GM19025 (cell line): ENCODE data around the gene IQCN.

Experiments
- ATAC-seq: cut with Tn5 transposase; IDR thresholded peaks from one replicate; pipeline ENCODE4 v1.9.1; 2021; ENCODE audit warnings: mild to moderate bottlenecking, low read depth, moderate library complexity; ENCODE audit not compliant: unreplicated experiment

Gene IQCN

DNA sequence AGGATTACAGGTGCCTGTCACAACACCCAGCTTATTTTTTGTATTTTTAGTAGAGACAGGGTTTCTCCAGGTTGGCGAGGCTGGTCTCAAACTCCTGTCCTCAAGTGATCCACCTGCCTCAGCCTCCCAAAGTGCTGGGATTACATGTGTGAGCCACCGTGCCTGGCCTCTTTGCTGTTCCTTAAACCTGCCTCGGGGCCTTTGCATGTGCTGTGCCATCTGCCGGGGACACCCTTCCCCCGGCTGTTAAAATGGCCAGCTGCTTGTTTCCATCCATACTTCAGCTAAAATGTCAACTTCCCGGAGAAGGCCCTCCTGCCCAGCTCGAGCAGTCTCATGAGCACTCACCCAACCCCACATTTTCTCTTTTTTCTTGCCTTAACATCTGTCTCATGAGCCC lies 29.0 kb downstream of the IQCN start:
- ATAC-seq = no peak

DNA sequence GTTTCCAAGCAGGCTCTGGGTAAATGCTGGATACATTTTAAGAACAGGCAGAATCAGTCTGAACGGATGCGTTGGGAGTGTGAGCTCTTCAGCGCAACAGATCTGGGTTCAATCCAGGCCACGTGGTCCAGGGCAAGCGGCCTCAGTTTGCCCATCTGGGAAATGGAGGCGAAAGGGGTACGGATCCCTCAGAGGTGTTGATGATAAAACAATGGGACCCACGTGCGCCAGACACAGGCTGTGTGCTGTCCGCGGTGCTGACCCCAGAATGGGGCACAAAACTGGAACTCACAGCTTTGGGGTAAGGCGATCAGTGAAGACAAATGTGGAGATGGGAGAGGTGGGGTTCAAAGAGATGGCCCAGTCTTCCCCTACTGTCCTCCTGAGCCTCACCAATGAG lies 34.9 kb downstream of the IQCN start:
- no peak for ATAC-seq

DNA sequence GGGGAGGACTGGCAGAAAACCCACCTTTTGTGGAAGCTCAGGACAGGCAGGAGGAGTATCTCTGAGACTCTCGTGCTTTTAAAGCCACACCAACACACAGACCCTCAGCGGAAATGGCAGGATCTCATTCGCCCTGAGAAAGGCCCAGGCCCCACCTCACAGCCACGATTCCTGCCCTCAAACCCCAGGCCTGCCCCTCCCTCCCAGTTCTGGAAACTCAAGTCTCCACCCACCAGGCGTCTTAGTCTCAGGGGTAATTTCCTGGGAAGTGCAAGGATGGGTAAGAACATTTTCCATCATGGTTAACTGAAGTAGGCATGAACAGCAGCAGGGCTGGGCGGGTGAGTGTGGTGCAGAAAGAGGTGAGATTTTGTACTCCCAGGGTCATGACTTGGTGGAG lies 40.1 kb downstream of the IQCN start:
- no peak for ATAC-seq

DNA sequence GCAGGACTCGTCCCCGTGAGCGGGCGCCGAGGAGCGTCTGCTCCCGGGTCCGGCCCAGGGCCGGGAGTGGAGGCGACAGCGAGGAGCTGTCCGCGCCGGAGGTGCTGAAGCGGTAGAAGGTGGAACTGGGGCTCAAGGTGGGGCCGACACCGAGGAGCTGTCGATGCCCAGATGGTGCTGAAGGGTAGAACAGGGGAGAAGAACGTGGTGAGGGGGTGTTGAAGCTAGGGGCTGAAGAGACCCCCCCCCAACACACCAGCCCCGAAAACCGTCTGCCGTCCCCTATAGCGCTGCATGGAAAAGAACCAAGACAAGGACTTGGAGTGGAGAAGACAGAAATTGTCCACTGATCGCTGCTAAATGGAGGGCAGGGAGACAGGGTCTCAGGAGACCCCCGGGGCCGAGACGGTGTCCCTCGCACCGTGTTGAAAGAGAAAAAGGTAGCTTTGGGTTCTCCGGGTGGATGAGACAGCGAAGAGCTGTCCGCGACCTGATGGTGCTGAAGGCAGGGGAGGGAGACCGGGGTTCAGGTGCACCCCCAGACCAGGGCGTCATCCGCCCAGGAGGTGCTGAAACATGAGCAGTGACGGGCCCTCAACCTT lies 40.9 kb downstream of the IQCN start:
- no peak for ATAC-seq

DNA sequence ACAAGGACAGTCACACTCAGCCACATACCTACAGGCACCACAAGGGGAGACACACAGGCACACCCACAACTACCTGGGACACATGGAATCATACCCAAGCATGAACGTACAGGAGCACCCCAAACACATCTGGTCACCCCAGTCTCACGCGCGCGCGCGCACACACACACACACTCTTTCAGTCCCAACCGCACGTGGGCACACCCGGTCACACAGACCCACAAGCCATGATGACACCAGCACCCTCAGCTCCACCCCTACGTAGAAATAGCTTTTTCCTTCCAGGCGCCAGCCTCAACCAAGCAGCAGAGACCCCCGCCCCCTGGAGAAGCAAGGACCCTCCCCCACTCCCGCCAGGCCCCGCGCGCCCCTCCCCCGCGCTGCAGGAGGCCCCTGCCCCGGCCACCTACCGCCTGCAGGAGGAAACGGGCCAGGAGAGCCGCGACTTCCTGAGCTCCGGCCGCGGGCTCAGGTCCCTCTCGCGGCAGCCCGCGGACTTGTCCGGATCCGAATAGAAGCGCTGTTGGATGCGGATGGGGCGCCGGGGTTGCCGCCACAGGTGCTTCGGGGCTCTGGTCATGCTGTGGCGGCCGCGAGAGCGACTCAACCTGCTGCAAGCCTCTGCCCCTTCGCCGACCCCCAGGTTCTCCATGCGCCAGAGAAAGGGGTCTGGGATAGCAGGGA lies 41.6 kb downstream of the IQCN start:
- no peak for ATAC-seq

DNA sequence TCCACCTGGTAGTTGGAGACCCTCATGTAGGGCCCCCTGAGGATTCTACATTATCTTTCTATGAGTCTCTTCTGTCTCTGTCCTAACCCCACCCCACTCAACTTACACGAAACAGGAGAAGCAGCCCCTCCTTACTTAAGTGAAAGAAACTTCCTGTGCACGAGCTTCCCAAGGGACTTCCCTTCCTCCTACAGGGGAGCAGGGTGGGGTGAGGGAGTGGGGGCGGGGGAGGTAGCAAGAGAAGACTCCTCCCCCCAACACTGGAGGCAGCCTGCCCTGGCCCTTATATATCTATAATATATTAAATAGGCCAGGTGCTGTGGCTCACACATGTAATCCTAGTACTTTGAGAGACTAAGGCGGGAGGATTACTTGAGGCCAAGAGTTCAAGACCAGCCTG lies 42.5 kb downstream of the IQCN start:
- ATAC-seq = no peak

DNA sequence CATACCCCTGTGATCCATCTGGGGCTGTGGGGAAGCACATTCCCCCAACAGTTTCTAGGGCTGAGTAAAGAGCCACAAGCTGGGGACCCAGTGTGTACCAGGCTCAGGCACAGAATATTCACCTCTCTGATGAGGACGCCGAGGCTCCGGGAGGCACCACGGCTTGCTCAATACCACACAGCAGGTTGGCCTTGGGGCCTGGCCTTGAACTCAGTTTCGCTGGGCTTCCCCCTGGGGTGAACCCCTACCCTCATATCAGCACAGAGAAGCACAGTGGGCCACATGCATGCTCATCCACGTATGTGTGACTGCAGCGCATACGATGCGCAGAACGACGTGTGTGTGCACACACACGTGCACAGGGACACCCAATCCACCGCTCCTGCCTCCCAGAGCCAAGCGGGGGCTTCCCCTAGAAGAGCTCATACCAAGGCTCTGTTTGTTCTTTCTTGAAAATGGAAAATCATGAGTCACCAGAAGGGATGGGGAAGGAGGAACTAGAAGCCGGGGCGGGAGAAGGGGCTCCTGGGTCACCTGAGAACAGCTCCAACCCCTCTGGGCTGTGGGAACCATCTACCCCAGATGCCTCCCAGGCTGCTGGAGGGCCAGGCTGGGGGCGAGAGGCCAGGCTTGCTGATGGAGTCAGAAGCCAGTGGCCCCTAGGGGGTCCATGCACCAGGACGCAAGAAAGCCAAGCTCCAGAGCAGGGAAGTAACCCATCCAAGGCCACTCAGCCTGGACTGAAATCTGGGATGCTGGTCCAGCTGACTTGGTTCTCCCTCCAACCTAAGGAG lies 43.1 kb downstream of the IQCN start:
- no peak for ATAC-seq

DNA sequence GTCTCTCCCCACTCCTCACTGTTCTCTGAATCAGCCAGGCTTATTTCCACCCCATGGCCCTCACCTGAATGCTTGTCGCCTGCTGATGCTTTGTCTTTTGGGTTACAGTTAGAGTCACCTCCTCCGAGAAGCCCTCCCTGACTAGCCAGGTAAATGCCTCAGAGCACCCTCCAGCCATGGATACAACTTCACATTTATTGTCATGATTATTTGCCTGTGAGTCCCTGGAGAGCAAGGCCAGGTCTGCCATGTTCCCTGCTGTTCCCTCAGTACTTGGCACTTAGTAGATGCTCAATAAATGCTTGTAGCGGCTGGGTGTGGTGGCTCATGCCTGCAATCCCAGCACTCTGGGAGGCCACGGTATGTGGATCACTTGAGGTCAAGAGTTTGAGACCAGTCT lies 44.3 kb downstream of the IQCN start:
- no peak for ATAC-seq

DNA sequence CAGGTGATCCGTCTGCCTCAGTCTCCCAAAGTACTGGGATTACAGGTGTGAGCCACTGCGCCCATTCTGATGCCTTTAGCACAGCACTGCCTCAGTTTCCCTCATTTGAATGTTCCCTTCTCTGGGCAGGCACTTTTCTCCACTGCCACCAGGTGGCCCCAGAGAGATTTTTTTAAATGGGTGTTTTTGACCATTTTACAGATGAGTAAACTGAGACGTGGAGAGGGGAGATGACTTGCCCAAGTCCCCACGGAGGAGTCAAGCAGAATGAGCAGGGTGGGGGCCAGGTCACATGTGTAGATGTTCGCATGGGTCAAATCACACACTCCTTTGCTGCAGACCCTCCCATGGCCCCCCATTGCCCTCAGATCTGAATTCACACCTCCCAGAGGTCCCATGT lies 44.8 kb downstream of the IQCN start:
- no peak for ATAC-seq

DNA sequence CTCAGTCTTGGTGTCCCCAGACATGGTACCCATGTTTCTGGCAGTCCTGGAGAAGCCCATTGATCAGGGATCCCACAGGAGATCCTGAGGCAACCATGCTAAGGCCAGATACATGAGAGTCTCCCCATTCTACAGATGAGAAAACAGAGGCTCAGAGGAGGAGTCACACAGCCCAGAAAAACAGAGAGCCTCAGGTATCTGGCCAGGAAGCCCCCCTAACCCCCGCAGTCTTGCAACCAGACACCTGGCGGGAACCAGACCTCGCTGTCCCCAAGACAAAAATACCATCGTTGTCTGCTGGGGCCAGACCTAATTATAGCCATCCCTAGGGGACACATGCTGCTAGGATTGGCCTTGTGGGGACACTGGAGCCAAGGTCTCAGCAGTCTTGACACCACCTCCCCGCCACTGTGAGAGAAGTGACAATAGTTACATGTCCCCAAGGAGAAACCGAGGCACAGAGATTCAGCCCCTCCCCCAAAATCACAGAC lies 46.4 kb downstream of the IQCN start:
- no peak for ATAC-seq

DNA sequence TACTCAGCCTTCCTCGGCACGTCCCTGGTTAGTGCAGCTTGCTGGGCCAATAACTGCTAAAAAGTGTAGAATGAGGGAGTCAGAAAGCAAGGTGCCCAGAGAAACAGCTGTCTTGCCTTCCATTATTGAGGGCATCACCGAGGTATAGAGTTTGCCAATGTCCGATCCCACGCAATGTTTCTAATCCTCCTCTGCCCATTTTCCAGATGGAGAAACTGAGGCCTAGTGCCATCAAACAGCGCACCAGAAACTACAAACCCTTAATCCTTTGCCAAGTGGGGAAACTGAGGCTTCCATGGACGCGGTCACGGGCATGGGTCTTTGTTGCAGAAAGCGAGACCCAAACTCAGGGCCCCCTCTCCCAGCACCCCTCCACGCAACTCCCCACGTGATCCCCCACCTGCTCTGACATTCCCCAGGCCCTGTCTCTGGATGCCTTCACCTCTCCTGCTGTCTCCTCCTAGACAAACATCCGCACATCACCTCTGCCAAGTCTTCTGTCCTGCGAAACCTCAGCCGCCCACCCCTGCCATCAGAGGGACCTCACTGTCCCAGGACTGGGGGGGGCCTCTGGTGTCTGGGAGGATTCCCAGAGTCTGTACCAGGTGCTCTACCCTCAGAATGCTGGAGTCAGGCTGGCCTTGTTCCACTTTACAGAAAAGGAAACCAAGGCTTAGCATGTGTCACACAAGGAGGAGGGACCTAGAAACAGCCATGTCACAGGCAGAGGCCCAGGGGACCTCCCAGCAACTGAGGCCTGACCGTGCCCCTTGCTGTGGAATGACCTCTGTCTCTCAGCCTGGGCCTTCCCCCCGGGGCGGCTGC lies 47.1 kb downstream of the IQCN start:
- ATAC-seq = no peak

DNA sequence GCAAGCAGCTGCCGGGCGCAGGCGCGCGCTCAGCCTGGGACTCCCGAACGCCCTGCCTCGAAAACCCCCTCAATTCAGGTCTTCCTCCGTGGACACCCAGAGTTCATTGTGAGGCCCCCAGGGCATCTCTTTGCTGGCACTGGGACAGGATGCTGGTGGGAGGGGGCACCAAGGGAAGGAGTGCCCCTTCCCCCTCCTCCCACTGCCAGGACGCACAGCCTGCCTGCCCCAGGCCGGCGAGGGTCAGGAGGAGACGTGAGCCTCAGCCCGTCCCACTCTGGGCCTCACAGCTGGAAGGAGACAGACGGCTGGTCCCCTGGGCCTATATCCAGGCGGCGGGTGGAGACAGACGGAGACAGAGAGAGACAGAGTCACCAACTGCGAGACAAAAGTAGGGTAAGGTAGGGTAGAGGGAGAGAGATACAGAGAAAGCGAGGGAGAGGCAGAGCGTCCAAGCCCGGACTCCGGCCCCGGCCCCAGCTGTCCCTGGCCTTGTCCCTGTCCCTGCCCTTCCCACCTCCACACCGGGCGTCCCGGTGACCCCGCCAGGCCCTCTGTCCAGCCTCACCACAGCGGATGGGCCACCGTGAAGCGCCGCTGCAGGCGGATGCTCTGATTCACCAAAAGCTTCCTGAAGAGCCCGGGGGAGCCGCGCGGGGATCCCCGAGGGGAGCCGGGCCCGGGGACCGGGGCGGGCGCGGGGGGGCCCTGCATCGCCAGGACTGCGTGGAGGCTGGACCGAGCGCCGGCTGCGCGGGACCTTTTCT lies 48.4 kb downstream of the IQCN start, which contains the start of gene PDE4C:
Gene PDE4C, minus strand, starts transcription at position 737 of the 767 bp plus-strand sequence. Its CDS starts 23 bp downstream, at position 714.
- no peak for ATAC-seq

DNA sequence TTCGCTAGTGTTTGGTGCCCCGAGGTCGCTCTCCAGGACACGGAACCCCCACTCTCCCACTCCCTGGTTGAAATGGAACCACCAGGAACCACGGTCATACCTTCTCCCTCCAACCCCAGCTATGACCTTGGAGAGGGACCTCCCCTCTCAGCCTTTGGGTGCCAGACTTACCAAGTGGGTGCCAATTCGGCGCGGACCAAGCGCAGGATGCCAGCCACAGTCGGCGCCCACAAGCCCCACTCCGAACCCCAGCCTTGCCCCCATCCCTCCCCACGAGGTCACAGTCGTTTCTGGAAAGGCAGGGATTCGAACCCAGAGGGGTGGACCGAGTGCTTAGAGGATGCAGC lies 48.9 kb downstream of the IQCN start:
- ATAC-seq = no peak

DNA sequence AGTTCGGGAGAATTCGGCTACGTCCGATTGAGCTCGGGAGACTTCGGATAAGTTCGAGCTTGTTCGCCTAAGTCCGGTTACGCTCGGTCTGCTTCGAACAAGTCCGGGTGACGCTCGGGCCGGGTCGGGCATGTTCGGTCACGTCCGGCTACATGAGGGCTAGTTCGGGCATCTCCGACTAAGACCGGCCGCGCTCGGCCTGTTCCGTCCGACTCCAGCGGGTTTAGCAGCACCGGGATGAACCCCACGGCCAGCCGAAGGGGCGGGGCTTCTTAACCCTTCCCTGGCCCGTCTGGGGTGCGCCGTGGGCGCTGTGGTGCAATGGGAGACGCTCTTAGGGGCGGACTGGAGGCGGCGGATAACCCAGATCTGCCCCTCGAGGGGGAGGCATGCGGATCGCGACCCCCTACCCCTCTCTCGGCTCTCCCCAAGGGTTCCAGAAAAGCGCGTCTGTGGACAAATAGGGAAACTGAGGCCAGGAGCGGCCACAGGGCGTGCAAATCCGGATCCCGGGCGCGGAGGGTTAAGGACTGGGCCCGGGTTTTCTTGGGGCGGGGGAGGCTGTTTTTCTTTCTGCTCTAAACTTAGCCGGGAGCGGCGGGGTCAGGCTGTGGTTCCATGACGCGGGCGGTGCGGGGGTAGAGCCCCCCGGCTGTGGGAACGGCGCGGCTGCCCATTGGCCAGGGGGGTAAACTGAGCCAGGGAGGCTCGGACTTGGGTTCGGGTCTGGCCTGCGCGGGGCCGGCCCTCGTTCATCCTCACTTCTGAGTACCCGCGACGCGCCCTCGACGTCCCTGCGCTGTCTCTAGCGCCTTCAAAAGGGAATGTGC lies 49.5 kb downstream of the IQCN start:
- peak; percentile 94 for ATAC-seq

DNA sequence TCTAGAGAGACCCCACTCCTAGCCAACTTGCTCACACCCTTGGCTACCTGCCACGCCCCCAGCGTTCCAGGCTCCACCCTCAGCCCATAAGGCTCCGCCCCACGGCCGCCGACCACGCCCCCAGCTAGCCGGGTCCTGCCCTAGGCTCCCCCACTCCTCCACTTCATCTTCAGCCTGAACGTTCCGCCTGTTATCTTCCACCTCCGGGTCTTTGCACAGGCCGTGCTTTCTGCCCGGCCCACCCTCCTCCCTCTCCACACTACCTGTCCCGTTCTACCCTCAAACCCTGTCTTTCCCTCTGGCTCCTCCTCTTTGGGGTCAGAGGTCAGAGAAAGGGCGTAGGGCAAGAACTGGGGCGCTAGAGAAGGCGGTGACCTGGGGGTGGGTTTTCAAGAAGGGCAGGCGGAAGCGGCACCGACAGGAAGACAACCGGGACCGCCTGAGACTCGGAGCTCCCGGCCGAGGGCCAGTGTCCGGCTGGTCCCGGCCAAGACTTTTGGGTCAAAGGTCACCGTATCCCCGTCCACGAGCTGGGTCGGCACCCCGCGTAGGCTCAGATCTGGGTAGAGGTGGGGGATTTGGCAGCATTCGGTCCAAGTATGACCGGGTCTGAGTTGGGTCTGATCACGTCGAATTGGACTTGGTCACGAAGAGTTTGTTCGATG lies 50.3 kb downstream of the IQCN start:
- ATAC-seq = no peak

DNA sequence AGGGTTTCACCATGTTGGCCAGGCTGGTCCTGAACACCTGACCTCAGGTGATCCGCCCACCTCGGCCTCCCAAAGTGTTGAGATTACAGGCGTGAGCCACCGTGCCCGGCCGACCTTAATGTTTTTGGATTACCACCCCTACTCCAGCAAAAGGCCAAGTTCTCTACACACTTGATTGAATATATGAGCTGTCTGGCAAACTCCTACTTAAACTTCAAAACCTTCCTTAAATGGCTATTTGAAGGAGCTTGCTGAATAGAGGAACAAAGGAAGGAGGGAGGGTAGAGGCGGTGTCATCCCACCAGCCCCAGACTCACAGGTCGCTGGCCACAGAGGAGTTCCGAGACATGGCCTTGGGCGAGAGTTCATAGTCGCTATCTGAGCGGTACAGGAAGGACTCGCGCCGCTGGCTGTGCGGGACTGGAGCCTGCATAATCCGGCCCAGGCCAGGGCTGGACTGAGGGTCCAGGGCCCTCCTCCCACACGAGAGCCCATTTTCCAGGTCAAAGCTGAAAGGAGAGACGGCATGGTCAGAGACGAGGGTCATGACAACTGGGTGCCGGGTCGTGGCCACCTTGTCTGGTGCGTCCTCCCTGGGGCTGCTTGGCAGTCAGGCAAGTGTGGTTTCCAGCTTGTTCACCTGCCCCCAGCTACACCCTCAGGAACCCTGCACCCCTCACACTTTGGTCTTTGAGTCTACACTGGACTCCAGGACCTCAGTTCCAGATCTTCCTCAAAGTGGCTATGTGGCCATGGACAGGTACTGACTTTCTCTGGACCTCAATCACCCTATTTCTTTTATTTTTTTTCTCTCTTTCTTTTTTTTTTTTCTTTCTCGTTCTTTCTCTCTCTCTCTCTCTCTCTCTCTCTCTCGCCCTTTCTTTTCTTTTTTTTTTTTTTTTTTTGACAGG lies 52.2 kb downstream of the IQCN start:
- ATAC-seq = no peak

DNA sequence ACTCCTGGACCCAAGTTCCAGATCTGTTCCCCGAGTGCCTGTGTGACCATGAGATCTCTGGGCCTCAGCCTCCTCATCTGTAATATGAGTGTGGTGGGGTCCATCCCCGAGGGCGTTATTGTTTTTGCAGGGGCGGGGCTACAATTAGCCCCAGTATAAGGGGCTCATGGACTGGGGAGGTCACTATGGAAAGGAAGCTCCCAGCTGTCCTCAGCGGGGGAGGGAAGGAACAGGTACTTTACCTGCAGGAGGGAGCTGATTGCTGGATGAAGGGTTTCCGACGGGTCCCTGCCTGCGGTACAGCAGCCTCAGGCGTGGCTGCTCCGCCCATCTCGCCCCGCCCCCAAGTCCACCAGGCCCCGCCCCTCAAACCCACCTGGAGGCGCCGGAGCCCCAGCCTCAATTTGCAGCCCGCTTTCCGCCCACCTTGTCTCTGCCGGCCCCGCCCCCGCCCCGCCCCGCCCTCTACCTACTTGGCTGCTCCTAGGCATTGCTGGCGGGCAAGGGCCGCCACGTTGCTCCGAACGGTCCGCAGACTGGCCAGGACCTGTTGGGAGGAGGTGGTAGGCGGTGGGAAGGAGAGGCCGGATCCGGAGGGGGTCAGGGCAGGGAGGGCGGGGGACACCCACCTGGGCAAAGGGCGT lies 53.5 kb downstream of the IQCN start:
- no peak for ATAC-seq
